SK-N-SH treated with all-trans-retinoic acid at 6 μM for 48 hours (cell line): Measurements from ENCODE around the gene RAB5B.

Source experiments
- ATAC-seq: fragments of 200-7000 bp; cut with Tn5 transposase; 3 replicates; pipeline ENCODE4 v1.9.1; 2020; ENCODE audit warnings: mild to moderate bottlenecking, moderate library complexity
- ARNTL ChIP-seq: fragments of 450-650 bp; formaldehyde crosslinking; IDR thresholded peaks from 2 replicates; pipeline ENCODE4 v1.5.0; 2020; ENCODE audit warnings: low read depth, mild to moderate bottlenecking, moderate library complexity, borderline replicate concordance
- BACH2 ChIP-seq: fragments of 250-450 bp; sonication (Bioruptor Pico); IDR thresholded peaks from 2 replicates; pipeline ENCODE4 v1.9.0; 2021; ENCODE audit warnings: mild to moderate bottlenecking, borderline replicate concordance
- CREB5 ChIP-seq: fragments of 250-450 bp; sonication (Bioruptor Pico); IDR thresholded peaks from 2 replicates; pipeline ENCODE4 v1.5.1; 2020; ENCODE audit warnings: low read depth, mild to moderate bottlenecking, moderate library complexity
- CSDC2 ChIP-seq: fragments of 250-450 bp; sonication (Bioruptor Pico); IDR thresholded peaks from 2 replicates; pipeline ENCODE4 v1.5.0; 2020; ENCODE audit warnings: mild to moderate bottlenecking, moderate library complexity
- GLIS3 ChIP-seq: fragments of 250-450 bp; sonication (Bioruptor Pico); IDR thresholded peaks from 2 replicates; pipeline ENCODE4 v1.5.0; 2020; ENCODE audit warnings: mild to moderate bottlenecking, moderate library complexity
- ISL1 ChIP-seq: fragments of 250-450 bp; sonication (Bioruptor Pico); IDR thresholded peaks from 2 replicates; pipeline ENCODE4 v2.1.2; 2022; ENCODE audit warnings: mild to moderate bottlenecking, moderate library complexity
- OSR1 ChIP-seq: fragments of 250-450 bp; sonication (Bioruptor Pico); IDR thresholded peaks from 2 replicates; pipeline ENCODE4 v1.8.0; 2022; ENCODE audit warnings: moderate library complexity, mild to moderate bottlenecking, inconsistent platforms
- PATZ1 ChIP-seq: fragments of 250-450 bp; sonication (Bioruptor Pico); IDR thresholded peaks from 2 replicates; pipeline ENCODE4 v1.8.0; 2020; ENCODE audit warnings: mild to moderate bottlenecking, moderate library complexity, borderline replicate concordance
- PPARA ChIP-seq: fragments of 250-450 bp; sonication (Bioruptor Pico); IDR thresholded peaks from 2 replicates; pipeline ENCODE4 v1.5.0; 2020; ENCODE audit warnings: mild to moderate bottlenecking, borderline replicate concordance
- RARB ChIP-seq: fragments of 250-450 bp; sonication (Bioruptor Pico); IDR thresholded peaks from 2 replicates; pipeline ENCODE4 v1.8.0; 2021; ENCODE audit warnings: mild to moderate bottlenecking, moderate library complexity
- SNAI2 ChIP-seq: fragments of 250-450 bp; sonication (Bioruptor Pico); IDR thresholded peaks from 2 replicates; pipeline ENCODE4 v1.5.0; 2020; ENCODE audit warnings: mild to moderate bottlenecking, moderate library complexity
- TCF4 ChIP-seq: fragments of 250-450 bp; sonication (Bioruptor Pico); IDR thresholded peaks from 2 replicates; pipeline ENCODE4 v1.8.0; 2021; ENCODE audit warnings: mild to moderate bottlenecking, moderate library complexity, borderline replicate concordance
- TOX ChIP-seq: fragments of 250-450 bp; sonication (Bioruptor Pico); IDR thresholded peaks from 2 replicates; pipeline ENCODE4 v1.8.0; 2021; ENCODE audit warnings: mild to moderate bottlenecking, moderate library complexity, borderline replicate concordance
- TSHZ2 ChIP-seq: fragments of 250-450 bp; sonication (Bioruptor Pico); IDR thresholded peaks from 2 replicates; pipeline ENCODE4 v1.5.0; 2020; ENCODE audit warnings: mild to moderate bottlenecking, moderate library complexity
- ZC3H10 ChIP-seq: fragments of 250-450 bp; sonication (Bioruptor Pico); IDR thresholded peaks from 2 replicates; pipeline ENCODE4 v1.5.1; 2021; ENCODE audit warnings: mild to moderate bottlenecking, moderate library complexity
- ZFP3 ChIP-seq: fragments of 250-450 bp; sonication (Bioruptor Pico); IDR thresholded peaks from 2 replicates; pipeline ENCODE4 v1.5.0; 2020; ENCODE audit warnings: mild to moderate bottlenecking, moderate library complexity
- ZFP30 ChIP-seq: fragments of 450-650 bp; formaldehyde crosslinking; IDR thresholded peaks from 2 replicates; pipeline ENCODE4 v1.5.0; 2022; ENCODE audit warnings: mild to moderate bottlenecking, moderate library complexity
- ZNF565 ChIP-seq: fragments of 450-650 bp; formaldehyde crosslinking; conservative IDR thresholded peaks from 2 replicates; pipeline ENCODE4 v1.5.0; 2020; ENCODE audit warnings: low read depth, mild to moderate bottlenecking, moderate library complexity
- ZNF70 ChIP-seq: fragments of 450-650 bp; formaldehyde crosslinking; IDR thresholded peaks from 2 replicates; pipeline ENCODE4 v1.5.0; 2020; ENCODE audit warnings: mild to moderate bottlenecking, moderate library complexity
- ZNF8 ChIP-seq: fragments of 450-650 bp; formaldehyde crosslinking; IDR thresholded peaks from 2 replicates; pipeline ENCODE4 v1.5.0; 2020; ENCODE audit warnings: mild to moderate bottlenecking, moderate library complexity
- TF ChIP-seq, protein P1 (sequence below): fragments of 250-450 bp; sonication (Bioruptor Pico); IDR thresholded peaks from 2 replicates; pipeline ENCODE4 v1.5.1; 2021; ENCODE audit warnings: mild to moderate bottlenecking, moderate library complexity
- TF ChIP-seq, protein P2 (sequence below): fragments of 250-450 bp; sonication (Bioruptor Pico); IDR thresholded peaks from 2 replicates; pipeline ENCODE4 v1.8.0; 2021; ENCODE audit warnings: low read depth, mild to moderate bottlenecking, moderate library complexity, borderline replicate concordance

RAB5B gene

DNA sequence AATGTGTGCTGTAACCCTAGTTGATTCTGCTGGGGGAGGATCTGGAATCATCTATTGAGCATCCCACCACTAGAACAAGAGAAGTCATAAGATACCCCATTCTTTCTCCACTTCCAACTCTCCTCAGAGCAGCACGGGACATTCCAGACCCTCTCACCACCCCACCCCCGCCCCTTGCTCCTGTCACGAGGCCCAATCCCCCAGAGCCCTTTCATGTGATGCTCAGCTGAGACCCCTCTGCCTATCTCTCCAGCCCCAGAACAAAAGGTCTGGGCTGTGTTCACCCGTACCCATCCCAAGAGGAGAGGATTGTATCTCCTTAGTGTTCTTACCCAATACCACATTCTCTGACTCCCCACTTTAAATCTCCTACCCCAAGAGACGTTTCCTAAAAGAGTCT, 8.6 kb upstream of the RAB5B start:
- ATAC-seq: no peak
- TF ChIP-seq TOX (CRISPR knock-in tag) (no peak), PATZ1 (CRISPR knock-in tag) (no peak), BACH2 (CRISPR knock-in tag) (no peak), RARB (CRISPR knock-in tag) (no peak), SNAI2 (CRISPR knock-in tag) (no peak), CSDC2 (CRISPR knock-in tag) (no peak), CREB5 (CRISPR knock-in tag) (no peak), ZNF70 (CRISPR knock-in tag) (no peak), ZNF565 (CRISPR knock-in tag) (no peak), ISL1 (no peak), ZNF8 (CRISPR knock-in tag) (no peak), OSR1 (CRISPR knock-in tag) (no peak), PPARA (CRISPR knock-in tag) (no peak), TCF4 (no peak), ZFP3 (no peak), TSHZ2 (no peak)

DNA sequence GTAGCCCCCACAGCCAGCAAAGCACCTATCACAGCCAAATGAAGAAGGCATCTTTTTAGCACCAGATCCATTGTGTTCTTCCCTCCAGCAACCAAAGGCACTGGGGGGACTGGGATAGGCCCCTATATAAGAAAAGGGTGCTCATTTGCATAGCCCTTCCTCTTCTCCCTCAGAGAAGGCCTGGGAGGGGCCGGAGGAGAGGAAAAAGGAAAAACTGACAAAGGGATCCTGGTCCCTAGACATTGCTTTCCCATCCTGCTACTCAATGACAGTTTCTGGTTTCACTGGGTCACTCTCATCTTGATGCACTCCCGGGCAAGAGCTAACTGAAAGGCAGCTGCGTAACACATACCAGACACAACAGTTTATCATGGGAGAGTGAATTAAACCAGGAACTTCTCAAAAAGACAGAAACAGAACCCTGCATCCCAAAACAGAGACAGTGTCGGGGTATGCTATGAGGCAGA, 7.9 kb upstream of the RAB5B start, which contains the start of gene PMEL:
Gene PMEL (minus strand): TSS at position 102 of the 467 bp plus-strand sequence. CDS start 31 bp downstream, at position 71.
- TF ChIP-seq TSHZ2 (no peak), CSDC2 (CRISPR knock-in tag) (no peak), TOX (CRISPR knock-in tag) (no peak), PPARA (CRISPR knock-in tag) (no peak), ZNF8 (CRISPR knock-in tag) (no peak), ARNTL (CRISPR knock-in tag) (no peak), GLIS3 (CRISPR knock-in tag) (no peak), SNAI2 (CRISPR knock-in tag) (no peak), ZC3H10 (CRISPR knock-in tag) (no peak), ISL1 (no peak), ZNF565 (CRISPR knock-in tag) (no peak), TCF4 (no peak), RARB (CRISPR knock-in tag) (no peak), ZNF70 (CRISPR knock-in tag) (no peak), BACH2 (CRISPR knock-in tag) (no peak), CREB5 (CRISPR knock-in tag) (no peak), ZFP30 (no peak), ZFP3 (no peak)
- TF ChIP-seq, protein P1, sequence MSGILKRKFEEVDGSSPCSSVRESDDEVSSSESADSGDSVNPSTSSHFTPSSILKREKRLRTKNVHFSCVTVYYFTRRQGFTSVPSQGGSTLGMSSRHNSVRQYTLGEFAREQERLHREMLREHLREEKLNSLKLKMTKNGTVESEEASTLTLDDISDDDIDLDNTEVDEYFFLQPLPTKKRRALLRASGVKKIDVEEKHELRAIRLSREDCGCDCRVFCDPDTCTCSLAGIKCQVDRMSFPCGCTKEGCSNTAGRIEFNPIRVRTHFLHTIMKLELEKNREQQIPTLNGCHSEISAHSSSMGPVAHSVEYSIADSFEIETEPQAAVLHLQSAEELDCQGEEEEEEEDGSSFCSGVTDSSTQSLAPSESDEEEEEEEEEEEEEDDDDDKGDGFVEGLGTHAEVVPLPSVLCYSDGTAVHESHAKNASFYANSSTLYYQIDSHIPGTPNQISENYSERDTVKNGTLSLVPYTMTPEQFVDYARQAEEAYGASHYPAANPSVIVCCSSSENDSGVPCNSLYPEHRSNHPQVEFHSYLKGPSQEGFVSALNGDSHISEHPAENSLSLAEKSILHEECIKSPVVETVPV (CRISPR knock-in tag): no peak
- TF ChIP-seq, protein P2, sequence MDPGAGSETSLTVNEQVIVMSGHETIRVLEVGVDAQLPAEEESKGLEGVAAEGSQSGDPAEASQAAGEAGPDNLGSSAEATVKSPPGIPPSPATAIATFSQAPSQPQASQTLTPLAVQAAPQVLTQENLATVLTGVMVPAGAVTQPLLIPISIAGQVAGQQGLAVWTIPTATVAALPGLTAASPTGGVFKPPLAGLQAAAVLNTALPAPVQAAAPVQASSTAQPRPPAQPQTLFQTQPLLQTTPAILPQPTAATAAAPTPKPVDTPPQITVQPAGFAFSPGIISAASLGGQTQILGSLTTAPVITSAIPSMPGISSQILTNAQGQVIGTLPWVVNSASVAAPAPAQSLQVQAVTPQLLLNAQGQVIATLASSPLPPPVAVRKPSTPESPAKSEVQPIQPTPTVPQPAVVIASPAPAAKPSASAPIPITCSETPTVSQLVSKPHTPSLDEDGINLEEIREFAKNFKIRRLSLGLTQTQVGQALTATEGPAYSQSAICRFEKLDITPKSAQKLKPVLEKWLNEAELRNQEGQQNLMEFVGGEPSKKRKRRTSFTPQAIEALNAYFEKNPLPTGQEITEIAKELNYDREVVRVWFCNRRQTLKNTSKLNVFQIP (CRISPR knock-in tag): no peak
- ATAC-seq: peak; percentile 60
